Stimulated activated effector memory CD8-positive, alpha-beta T cell treated with anti-CD3 and anti-CD28 coated beads, Interleukin-12 subunit alpha, Interleukin-12 subunit beta, amount 100 ng/mL, for 72 hours (primary cell): ENCODE measurements around the gene FGD6.

Experiments
- ATAC-seq: fragments of 150-1000 bp; cut with Tn5 transposase; 2 replicates; pipeline ENCODE4 v1.10.0; 2021
- DNase-seq, 2 donors: peaks; one replicate each; pipeline ENCODE4 v3.0.0; 2021 to 2022; ENCODE audit warnings: low spot score in 2 of 2
- H3K27ac Mint-ChIP-seq: one replicate; pipeline ENCODE4 v1.8.0; 2022; ENCODE audit warnings: mild to moderate bottlenecking, mixed read lengths
- H3K36me3 Mint-ChIP-seq: one replicate; pipeline ENCODE4 v1.8.0; 2022; ENCODE audit warnings: mild to moderate bottlenecking, mixed read lengths
- H3K4me1 Mint-ChIP-seq: one replicate; pipeline ENCODE4 v1.8.0; 2022; ENCODE audit warnings: mixed read lengths
- H3K4me3 Mint-ChIP-seq: one replicate; pipeline ENCODE4 v1.8.0; 2022; ENCODE audit warnings: mild to moderate bottlenecking, mixed read lengths
- H3K9me3 Mint-ChIP-seq: one replicate; pipeline ENCODE4 v1.8.0; 2022; ENCODE audit warnings: mixed read lengths

The FGD6 gene

DNA sequence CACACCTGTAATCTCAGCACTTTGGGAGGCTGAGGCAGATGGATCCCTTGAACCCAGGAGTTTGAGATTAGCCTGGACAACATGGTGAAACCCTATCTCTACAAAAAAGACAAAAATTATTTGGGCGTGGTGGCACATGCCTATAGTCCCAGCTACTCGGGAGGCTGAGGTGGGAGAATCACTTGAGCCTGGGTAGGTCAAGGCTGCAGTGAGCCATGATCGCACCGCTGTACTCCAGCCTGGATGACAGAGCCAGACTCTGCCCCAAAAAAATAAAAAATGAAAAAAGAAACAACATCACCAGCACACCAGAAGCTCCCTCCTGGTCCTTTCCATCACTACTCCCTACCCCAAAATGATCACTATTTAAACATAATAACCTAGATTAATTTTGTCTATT is 2.9 kb upstream of the FGD6 start:
- Mint-ChIP-seq H3K4me3 (no peak overlapping the region), H3K36me3 (peaks cover 27% of the 10 kb centered on the region), H3K9me3 (no peaks in the 10 kb centered on the region), H3K27ac (no peak overlapping the region), H3K4me1 (peaks cover 28% of the 10 kb centered on the region)
- DNase-seq (no peak), ATAC-seq (no peak)

DNA sequence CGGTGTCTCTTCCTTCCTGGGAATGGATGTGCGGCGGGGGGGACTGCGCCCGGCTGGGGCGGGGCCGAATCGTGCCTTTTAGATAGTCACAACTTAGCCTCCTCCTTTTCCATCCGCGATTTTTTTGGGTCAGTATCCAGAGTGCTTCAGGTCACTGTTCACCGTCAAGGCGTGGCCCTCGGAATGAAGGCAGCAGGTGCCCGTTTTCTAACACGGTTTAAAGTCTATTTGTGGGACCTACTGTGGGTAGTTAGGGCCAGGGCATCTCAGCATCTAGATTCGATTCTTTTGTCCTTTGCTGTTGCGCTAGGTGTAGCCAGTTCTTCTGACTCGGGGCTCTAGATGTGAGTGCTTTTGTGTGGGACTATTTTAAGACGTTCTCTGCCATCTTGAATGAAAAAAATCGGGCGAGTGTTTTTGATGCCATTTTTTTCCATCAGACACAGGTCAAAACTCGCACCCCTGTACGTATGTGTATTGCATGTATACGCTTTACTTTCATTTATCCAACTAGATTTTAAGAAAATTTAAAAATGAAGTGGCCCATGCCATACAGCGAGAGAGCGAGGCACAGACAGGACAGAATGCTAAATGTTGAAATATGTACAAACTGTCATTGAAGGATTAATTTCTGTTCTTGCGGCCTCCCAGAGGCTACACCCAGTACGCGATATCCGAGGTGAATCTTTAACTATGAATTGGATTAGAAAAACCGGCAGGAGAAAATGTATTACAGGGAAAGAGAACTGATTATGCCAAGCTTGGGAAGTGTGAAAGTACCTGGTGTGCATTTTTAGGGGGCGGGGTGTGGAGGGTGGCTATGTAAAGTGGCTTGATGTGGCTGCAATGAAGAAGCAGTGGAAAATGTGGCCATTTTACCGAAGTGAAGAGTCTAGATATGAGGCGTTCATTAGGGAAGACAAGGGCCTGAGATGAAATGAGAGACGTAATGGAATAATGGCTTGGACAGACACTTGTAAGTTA is 1.2 kb upstream of the FGD6 start:
- peaks cover 17% of the 10 kb centered on the region for H3K4me1 Mint-ChIP-seq
- peak in 1 of 2 donors; percentile 63 for DNase-seq
- H3K9me3 Mint-ChIP-seq: no peaks in the 10 kb centered on the region
- H3K36me3 Mint-ChIP-seq: peaks cover 18% of the 10 kb centered on the region
- peak overlapping the region; percentile 92 for H3K27ac Mint-ChIP-seq
- ATAC-seq: peak; percentile 20
- H3K4me3 Mint-ChIP-seq: peak overlapping the region; percentile 84

DNA sequence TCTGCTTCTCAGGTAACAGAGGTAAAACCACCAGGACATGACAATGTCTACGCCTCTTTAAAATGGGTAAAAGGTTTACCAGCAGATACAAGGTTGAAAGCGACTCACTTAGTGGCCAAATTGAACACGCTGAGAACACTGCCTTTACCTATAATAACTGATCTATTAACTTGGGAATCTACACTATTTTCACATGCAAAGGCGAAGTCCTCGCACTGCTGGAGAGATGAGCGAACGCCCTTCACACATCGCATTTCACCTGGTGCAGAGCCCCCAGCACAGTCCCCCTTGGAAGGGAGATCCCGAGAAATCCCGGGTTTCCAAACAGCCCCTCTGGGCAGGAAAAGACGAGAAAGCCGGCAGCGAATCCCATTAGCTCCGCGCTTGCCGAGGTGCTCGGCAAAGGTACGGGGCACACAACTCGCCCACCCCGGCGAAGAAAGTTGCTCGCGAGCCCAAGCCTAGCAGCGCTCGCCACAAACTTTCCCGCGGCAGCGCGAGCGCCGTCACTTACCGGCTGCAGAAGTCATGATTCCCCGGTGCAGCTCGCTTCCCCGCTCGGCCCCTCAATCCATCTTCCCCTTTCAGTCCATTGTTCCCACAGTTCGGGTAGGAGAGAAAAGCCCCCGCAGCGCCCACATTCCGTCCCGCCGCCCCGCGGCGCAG is 423 bp downstream of the FGD6 start:
- ATAC-seq: peak; percentile 39
- Mint-ChIP-seq H3K27ac (peak overlapping the region; percentile 3), H3K36me3 (peaks cover 18% of the 10 kb centered on the region), H3K9me3 (no peaks in the 10 kb centered on the region), H3K4me3 (peak overlapping the region; percentile 84), H3K4me1 (peaks cover 17% of the 10 kb centered on the region)
- DNase-seq: no peak

DNA sequence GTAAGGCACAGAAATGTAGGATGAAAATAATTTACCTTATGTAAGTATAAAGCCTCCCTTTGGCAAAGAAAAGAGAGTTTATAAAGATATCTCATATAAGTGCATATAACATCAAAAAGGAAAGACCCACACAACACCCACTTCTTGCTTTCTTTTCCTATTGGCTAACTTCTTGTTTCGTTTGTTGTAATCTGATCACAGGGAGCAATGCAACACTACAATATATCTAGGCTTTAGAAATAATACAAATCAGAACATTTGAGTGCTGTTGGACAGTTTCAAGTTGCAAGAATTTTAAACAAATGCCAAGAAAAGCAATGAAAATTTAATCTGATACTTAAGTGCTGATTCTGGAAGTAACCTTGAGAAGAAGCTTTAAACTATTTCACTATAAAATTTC is 1.3 kb downstream of the FGD6 start:
- DNase-seq (no peak), ATAC-seq (no peak)
- peaks cover 17% of the 10 kb centered on the region for H3K4me1 Mint-ChIP-seq
- H3K4me3 Mint-ChIP-seq: peak overlapping the region; percentile 84
- H3K27ac Mint-ChIP-seq: peak overlapping the region; percentile 3
- H3K9me3 Mint-ChIP-seq: no peaks in the 10 kb centered on the region
- peaks cover 18% of the 10 kb centered on the region for H3K36me3 Mint-ChIP-seq

DNA sequence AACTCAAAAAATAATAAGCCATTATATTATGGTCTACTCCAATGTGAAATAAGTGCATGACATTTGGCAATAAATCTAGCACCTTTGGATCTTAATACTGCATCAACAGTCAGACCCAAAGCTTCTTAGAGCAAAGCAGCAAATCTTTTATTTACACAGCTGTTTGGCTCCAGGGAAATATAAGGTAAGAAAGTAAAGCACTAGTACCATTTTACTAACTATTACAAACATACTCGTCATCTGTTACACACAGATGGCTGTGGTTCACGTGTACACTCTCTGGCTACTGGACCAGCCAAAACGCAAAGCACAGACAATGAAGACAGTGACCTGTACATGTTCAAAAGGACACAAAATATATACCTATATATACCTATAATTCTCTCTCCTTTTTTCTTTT is 2.8 kb downstream of the FGD6 start:
- peaks cover 12% of the 10 kb centered on the region for H3K36me3 Mint-ChIP-seq
- peaks cover 17% of the 10 kb centered on the region for H3K4me1 Mint-ChIP-seq
- DNase-seq (no peak), ATAC-seq (no peak)
- no peaks in the 10 kb centered on the region for H3K9me3 Mint-ChIP-seq
- H3K4me3 Mint-ChIP-seq: no peak overlapping the region
- no peak overlapping the region for H3K27ac Mint-ChIP-seq

DNA sequence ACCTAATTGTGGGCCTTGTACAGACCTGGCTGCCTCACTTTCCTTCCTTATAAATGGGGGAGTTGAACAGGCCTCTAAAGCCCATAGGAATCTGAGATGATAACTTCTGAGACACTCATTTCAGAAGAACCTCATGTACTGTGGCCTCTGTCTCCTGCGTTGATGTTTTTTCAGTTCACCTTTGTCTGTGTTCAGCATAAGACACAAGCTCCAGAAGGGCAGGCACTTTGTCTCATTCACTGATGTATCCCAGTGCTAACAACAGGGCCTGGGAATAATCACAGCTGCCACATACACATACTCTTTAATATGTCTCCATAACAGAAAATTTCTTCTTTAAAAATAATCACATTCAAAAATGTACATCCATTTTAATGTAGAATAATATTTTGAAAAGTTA is 3.3 kb downstream of the FGD6 start:
- peaks cover 10% of the 10 kb centered on the region for H3K36me3 Mint-ChIP-seq
- H3K27ac Mint-ChIP-seq: no peak overlapping the region
- no peaks in the 10 kb centered on the region for H3K9me3 Mint-ChIP-seq
- H3K4me3 Mint-ChIP-seq: no peak overlapping the region
- ATAC-seq (no peak), DNase-seq (no peak)
- peaks cover 14% of the 10 kb centered on the region for H3K4me1 Mint-ChIP-seq

DNA sequence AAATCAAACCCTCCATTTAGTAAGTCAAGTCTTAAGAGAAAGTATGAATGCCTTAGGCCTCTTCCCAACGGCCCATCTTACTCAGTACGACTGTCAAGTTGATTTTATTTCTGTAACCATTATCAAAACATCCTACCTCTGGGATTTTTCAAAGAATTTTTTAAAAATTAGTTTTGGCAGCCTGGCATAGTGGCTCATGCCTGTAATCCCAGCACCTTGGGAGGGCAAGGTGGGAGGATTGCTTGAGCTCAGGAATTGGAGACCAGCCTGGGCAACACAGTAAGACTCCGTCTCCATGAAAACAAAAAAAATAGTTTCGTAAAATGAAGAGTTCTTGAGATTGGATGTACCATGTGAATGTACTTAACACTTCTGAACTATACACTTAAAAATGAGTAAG is 4.1 kb downstream of the FGD6 start:
- Mint-ChIP-seq H3K27ac (no peak overlapping the region), H3K4me1 (peaks cover 11% of the 10 kb centered on the region), H3K36me3 (peaks cover 6% of the 10 kb centered on the region), H3K9me3 (no peaks in the 10 kb centered on the region), H3K4me3 (no peak overlapping the region)
- no peak for DNase-seq
- no peak for ATAC-seq

DNA sequence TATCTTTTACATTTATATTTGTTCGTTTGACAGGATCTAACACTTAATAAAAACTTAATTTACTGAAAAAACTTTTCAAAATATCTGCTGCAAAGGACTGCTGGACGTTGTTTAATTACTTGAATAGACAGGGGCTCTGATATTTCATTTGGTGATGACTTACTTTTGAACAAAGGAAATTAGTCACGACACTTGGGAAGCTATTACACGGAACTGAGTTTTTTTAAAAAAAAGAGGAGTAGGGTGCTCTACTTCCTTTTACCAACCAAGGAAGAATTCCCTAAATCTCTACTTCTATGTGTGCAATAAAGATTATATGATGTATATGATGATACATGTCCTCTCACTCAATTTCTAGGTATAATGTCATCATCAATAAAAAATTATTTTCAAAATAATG is 4.7 kb downstream of the FGD6 start:
- Mint-ChIP-seq H3K9me3 (no peaks in the 10 kb centered on the region), H3K27ac (no peak overlapping the region), H3K4me1 (peaks cover 11% of the 10 kb centered on the region), H3K4me3 (no peak overlapping the region), H3K36me3 (peaks cover 3% of the 10 kb centered on the region)
- DNase-seq: no peak
- ATAC-seq: no peak

DNA sequence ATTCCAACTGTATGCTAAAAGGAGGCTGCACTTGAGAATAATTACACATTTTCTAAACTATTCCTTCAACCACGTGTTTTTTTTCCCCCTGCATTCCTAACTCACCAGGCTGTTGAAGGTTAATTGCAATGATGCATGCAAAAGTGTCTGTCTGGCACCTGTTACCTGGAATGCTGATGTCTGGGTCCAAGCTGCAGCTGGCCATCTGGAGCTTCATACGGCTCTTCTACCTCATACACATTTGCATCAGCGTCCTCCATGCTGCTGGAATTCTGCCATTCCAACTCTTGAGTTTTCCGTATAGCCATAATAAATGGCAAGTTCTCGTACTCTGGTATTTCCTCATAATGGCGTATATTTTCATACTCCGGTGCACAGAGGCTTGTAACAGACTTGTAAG is 8.6 kb downstream of the FGD6 start:
- no peaks in the 10 kb centered on the region for H3K36me3 Mint-ChIP-seq
- no peak overlapping the region for H3K4me3 Mint-ChIP-seq
- DNase-seq (no peak), ATAC-seq (no peak)
- H3K9me3 Mint-ChIP-seq: no peaks in the 10 kb centered on the region
- H3K4me1 Mint-ChIP-seq: peaks cover 6% of the 10 kb centered on the region
- H3K27ac Mint-ChIP-seq: no peak overlapping the region

DNA sequence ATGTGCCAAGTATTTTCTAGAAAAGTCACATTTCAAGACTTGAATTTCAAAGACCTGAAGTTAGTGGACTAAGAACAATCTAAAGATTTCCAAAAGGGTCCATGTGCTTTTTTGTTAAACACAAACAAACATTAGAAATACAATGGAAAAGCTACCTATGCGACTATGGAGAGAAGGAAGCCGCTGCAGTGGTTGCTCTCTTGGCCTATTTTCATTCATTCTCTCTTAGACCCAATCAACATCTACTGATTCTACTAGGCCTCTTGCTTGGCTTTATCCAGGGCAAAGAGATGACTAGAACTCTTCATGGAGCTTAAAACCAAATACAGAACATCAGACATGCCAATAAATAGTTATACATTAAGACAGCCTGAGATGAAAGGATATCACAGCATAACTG is 9.9 kb downstream of the FGD6 start:
- no peak overlapping the region for H3K4me3 Mint-ChIP-seq

DNA sequence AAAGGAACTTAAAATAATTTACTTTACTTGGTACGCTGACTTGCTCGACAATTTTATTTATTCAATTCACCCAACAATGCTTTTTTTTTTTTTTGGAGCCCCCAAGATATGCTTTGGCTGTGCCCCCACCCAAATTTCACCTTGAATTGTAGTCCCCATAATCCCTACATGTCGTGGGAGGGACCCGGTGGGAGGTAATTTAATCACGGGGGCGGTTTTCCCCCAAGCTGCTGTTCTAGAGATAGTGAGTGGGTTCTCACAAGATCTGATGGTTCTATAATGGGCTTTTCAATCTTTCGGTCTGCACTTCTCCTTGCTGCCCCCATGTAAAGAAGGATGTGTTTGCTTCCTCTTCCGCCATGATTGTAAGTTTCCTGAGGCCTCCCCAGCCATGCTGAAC is 10.4 kb downstream of the FGD6 start:
- H3K4me1 Mint-ChIP-seq: peaks cover 6% of the 10 kb centered on the region
- H3K4me3 Mint-ChIP-seq: no peak overlapping the region
- ATAC-seq (no peak), DNase-seq (no peak)
- no peak overlapping the region for H3K27ac Mint-ChIP-seq
- no peaks in the 10 kb centered on the region for H3K9me3 Mint-ChIP-seq
- H3K36me3 Mint-ChIP-seq: no peaks in the 10 kb centered on the region

More for the DNA sequence above, 9.9 kb downstream of the FGD6 start:
- Mint-ChIP-seq H3K36me3 (no peaks in the 10 kb centered on the region), H3K27ac (no peak overlapping the region), H3K9me3 (no peaks in the 10 kb centered on the region), H3K4me1 (peaks cover 6% of the 10 kb centered on the region)
- ATAC-seq (no peak), DNase-seq (no peak)

DNA sequence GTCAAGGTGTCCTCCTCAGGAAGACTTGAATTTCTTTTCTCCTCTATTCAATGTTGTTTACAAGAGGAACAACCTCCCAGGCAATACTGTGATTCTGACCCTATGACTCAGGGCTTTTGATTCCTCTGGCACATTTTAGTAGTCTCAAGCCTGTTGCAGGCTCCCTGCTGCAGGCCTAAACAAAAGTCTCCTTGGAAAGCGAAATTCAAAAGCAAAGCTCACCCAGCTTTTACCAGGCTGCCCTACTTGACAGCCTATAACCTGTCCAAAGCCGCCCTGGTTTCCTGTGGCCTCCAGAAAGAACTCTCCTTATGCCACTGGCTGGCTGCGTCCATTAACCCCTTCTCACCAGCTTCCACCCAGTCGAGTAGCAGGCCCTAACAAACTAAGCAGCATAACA is 11.6 kb downstream of the FGD6 start:
- peaks cover 6% of the 10 kb centered on the region for H3K4me1 Mint-ChIP-seq
- no peak overlapping the region for H3K4me3 Mint-ChIP-seq
- H3K36me3 Mint-ChIP-seq: no peaks in the 10 kb centered on the region
- no peaks in the 10 kb centered on the region for H3K9me3 Mint-ChIP-seq
- no peak for DNase-seq
- no peak for ATAC-seq
- H3K27ac Mint-ChIP-seq: no peak overlapping the region

DNA sequence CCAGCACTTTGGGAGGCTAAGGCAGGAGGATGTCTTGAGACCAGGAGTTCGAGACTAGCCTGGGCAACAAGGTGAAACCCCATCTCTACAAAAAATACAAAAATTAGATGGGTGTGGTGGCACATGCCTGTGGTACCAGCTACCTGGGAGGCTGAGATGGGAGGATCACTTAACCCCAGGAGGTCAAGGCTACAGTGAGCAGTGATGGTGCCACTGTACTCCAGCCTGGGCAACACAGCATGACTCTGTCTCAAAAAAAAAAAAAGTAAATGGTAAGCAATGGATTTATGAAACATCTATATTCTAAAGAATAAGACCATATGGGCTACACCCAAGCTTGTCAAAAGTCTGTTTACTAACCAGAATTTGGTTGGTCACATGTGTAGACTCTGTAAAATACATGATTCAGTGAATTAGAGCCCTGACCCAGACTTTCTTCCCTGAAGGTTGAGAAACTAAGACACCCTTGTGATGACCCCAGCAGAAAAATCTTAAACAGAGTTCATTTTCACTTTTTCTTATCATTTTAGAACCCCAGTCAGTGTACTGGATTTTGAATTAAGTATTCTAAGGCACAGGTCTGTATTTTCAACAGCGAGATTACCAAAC is 12.1 kb downstream of the FGD6 start:
- H3K27ac Mint-ChIP-seq: no peak overlapping the region
- H3K4me1 Mint-ChIP-seq: peaks cover 6% of the 10 kb centered on the region
- H3K9me3 Mint-ChIP-seq: no peaks in the 10 kb centered on the region
- no peaks in the 10 kb centered on the region for H3K36me3 Mint-ChIP-seq
- DNase-seq: no peak
- no peak for ATAC-seq
- no peak overlapping the region for H3K4me3 Mint-ChIP-seq

DNA sequence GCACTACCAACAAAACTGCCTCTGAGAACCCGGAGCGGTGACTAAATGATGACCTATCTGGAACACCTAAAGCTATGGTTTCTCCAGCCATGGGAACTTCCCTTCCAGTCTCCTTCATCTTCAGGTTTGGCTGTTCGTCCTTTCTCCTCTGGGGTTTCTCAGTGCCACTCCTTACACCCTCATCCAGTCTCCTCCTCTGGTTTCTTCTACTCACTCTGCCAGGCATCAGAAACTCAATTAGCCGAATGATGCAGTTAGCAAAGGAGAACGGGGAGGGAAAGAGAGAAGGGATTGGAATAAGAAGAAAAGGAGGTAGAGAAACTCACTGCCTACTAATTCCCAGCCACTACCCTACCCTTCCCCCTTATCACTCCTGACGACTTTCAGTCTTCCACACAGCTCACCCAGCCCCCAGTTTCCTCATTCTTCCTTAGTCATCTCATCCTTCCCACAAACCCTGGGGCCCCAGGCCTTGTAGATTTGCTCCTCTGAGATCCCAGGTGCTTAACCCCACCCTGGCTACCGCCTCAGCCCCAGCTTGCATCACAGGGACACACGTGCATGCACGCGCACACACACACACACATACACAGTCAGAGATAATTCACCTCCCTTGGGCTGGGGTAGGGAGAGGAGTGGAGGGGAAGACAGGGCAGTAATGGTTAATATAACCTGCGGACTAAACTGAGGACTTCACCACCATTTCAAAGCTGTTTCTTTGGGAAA is 13.0 kb downstream of the FGD6 start:
- DNase-seq: no peak
- H3K4me1 Mint-ChIP-seq: peaks cover 6% of the 10 kb centered on the region
- H3K27ac Mint-ChIP-seq: no peak overlapping the region
- H3K36me3 Mint-ChIP-seq: no peaks in the 10 kb centered on the region
- H3K4me3 Mint-ChIP-seq: no peak overlapping the region
- peak; percentile 28 for ATAC-seq
- no peaks in the 10 kb centered on the region for H3K9me3 Mint-ChIP-seq

DNA sequence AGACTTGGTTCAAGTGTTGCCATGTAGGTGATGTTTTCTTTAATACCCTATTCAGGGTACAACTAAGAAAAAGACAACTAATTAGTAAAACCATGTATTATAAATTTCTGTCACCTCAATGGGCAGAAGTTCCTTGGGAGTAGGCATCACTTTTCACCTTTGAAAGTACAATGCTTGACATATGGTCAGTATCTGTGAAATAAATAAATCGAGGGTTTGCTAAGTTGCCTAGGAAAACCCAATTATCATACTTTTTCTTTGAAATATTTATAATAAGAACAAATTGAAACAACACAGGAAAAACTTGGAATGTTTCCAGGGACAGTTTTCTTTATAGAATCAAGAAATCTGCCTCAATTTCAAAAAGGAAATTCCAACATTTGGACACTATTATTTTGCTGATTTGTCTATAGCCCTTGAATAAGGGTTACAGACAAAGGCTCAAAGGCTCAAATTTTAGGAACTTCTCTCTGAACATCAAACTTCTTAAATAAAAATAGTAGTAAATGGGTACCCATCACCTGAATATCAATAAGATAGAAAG is 13.7 kb downstream of the FGD6 start:
- peaks cover 6% of the 10 kb centered on the region for H3K4me1 Mint-ChIP-seq
- no peak for ATAC-seq
- no peaks in the 10 kb centered on the region for H3K9me3 Mint-ChIP-seq
- no peak overlapping the region for H3K4me3 Mint-ChIP-seq
- no peak for DNase-seq
- no peak overlapping the region for H3K27ac Mint-ChIP-seq
- H3K36me3 Mint-ChIP-seq: no peaks in the 10 kb centered on the region
